Measurements from ENCODE around the gene LMNA. TPM values are rescaled to one million over a fixed set of nuclear protein-coding genes. Genes with fewer than 3 reads are reported as not detected.
A peak's percentile ranks its signal among the peaks of the same experiment; 100 is the strongest.

The LMNA gene
- total and polyA plus RNA-seq, 2 of the 4 experiments (the other 2 are of a cell fraction) = 563 to 755 TPM

DNA sequence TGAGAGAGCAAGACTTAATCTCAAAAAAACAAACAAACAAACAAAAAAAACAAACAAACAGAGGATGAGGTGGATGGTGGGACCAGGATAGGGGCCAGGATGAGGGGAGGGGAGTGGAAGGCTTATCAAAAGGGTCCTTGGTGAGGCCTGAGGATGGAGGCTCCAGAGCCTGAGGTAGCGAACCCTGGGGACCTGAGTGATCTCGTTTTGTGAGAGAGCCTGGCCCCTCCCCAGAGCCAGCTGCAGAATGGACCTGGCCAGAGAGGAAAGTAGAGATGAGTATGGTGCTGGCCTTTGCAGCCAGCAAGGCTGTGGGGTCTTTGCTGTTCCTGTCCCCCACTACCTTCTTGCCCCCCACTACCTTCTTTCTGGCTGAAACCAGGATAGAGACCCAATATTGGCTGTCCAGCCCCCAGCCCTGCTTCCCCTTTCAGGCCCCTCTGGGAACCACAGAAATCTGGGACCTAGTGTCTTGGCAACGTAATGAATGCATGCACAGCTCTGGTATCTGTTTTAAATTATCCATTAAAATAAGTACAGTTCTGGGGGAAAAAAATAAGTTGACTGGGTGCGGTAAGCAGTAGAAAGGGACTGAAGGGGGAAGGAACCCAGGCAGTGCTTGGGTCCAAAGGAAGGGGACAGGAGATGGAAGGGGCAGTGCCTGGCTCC, 1.1 kb upstream of the LMNA start:
- Histone ChIP-seq H3K18ac (ENCODE audit: low read depth, low read length) (peak overlapping the region; percentile 82; the same call in 1 of the 2 replicates), H4K91ac (ENCODE audit: insufficient read depth, low read depth, low read length) (peak overlapping the region; percentile 96), H3K56ac (ENCODE audit: extremely low read depth, insufficient read depth, low read length) (peak overlapping the region; percentile 64), H2BK15ac (ENCODE audit: low read depth, low read length) (peak overlapping the region; percentile 94; the same call in 2 of the 3 replicates), H2BK20ac (ENCODE audit: low read depth, low read length) (peak overlapping the region; percentile 93), H2AK5ac (ENCODE audit: low read depth, low read length) (peak overlapping the region; percentile 98), H2AFZ (replicated peaks; ENCODE audit: low read length, poor library complexity) (peak overlapping the region; percentile 13), H3K36me3 (ENCODE audit: control insufficient read depth, insufficient read depth, low read length) (0 out of 2 replicates have a peak, but pooled peaks cover 3% of the 10 kb centered on the region), H3K9me1 (ENCODE audit: insufficient read depth, low read length) (peaks cover 13% of the 10 kb centered on the region), H3K9ac (ENCODE audit: low read depth, low read length) (peak overlapping the region; percentile 12; the same call in 1 of the 2 replicates), H3K9me3 (ENCODE audit: control insufficient read depth, insufficient read depth, low read length) (no peaks in the 10 kb centered on the region), H2AK9ac (replicated peaks; ENCODE audit: low read depth, low read length, poor library complexity) (peak overlapping the region; percentile 100), H4K20me1 (ENCODE audit: insufficient read depth, low read length) (peaks cover 37% of the 10 kb centered on the region), H3K79me1 (ENCODE audit: low read depth in 1 of 2, low read length in 2 of 2) (peaks cover 4 to 39% of the 10 kb centered on the region in 2 experiments; a peak in 3 of 4 replicates), H2BK120ac (ENCODE audit: low read depth, low read length) (peak overlapping the region; percentile 95), H3K4me1 (ENCODE audit: control insufficient read depth, insufficient read depth, low read length) (peaks cover 14% of the 10 kb centered on the region), H4K8ac (ENCODE audit: low read depth in 2 of 2, low read length in 2 of 2) (peak overlapping the region; percentile 20 to 84; a peak in 3 of 4 replicates), H4K5ac (ENCODE audit: low read depth, low read length) (peak overlapping the region; percentile 37; the same call in 1 of the 2 replicates), H3K27ac (ENCODE audit: insufficient read depth, low read length) (peak overlapping the region; percentile 95), H2BK5ac (ENCODE audit: low read depth, low read length, poor library complexity, severe bottlenecking) (peak overlapping the region; percentile 80), H3K4me2 (ENCODE audit: low read depth, low read length) (peak overlapping the region; percentile 48), H3K23ac (ENCODE audit: low read depth, low read length) (peak overlapping the region; percentile 82), H3K4me3 (ENCODE audit: insufficient read depth, low read depth, low read length) (no peak overlapping the region), H3K4ac (ENCODE audit: low read depth, low read length) (peak overlapping the region; percentile 94), H3K14ac (replicated peaks; ENCODE audit: low read depth, low read length) (peak overlapping the region; percentile 78), H3K27me3 (ENCODE audit: control insufficient read depth, insufficient read depth, low read length) (no peaks in the 10 kb centered on the region)
- intact Hi-C loops (cut with micrococcal nuclease) = no loop called here
- WGBS, 2 experiments (ENCODE audit: extremely low coverage in 2 of 2, insufficient read length in 1 of 2) = 40% methylated on average over 1 of the region's 4 CpGs; no CpG with 5 or more reads in 1 of the 2 experiments
- in situ Hi-C loops (cut with MboI; ENCODE audit: low sequenced_read_pairs) = no loop called here
- ChIA-PET POLR2A (ENCODE audit: unreplicated experiment) (interaction anchor here (0.6 to 1.3 kb wide), 2 partner anchors 15 to 191 kb away, joined by 7 to 8 read pairs; no protein-coding TSS in a partner anchor), CTCF (interaction anchor here (0.5 to 1.1 kb wide), 4 partner anchors 9 to 39 kb away, joined by 3 to 4 read pairs (median 3); no protein-coding TSS in a partner anchor)
- TF ChIP-seq RCOR1 (IDR thresholded peaks at IDR 0.05; ENCODE audit: insufficient replicate concordance, low read length) = no peak
- no peak for TF ChIP-seq NFE2L2 (IDR thresholded peaks at IDR 0.05; ENCODE audit: low read depth, low read length)
- TF ChIP-seq MXI1 (IDR thresholded peaks at IDR 0.05; ENCODE audit: borderline replicate concordance, low read depth, low read length) = no peak
- dilution Hi-C loops (cut with HindIII; ENCODE audit: low sequenced_read_pairs, unreplicated experiment) = no loop called here
- DNase-seq = no peak
- no peak for ATAC-seq (ENCODE audit: low read depth)
- BruUV-seq (replicated peaks) = no TSS peak
